ENCODE results near the gene STX1A.
A peak's percentile ranks its signal among the peaks of the same experiment; 100 is the strongest.

The STX1A gene

DNA sequence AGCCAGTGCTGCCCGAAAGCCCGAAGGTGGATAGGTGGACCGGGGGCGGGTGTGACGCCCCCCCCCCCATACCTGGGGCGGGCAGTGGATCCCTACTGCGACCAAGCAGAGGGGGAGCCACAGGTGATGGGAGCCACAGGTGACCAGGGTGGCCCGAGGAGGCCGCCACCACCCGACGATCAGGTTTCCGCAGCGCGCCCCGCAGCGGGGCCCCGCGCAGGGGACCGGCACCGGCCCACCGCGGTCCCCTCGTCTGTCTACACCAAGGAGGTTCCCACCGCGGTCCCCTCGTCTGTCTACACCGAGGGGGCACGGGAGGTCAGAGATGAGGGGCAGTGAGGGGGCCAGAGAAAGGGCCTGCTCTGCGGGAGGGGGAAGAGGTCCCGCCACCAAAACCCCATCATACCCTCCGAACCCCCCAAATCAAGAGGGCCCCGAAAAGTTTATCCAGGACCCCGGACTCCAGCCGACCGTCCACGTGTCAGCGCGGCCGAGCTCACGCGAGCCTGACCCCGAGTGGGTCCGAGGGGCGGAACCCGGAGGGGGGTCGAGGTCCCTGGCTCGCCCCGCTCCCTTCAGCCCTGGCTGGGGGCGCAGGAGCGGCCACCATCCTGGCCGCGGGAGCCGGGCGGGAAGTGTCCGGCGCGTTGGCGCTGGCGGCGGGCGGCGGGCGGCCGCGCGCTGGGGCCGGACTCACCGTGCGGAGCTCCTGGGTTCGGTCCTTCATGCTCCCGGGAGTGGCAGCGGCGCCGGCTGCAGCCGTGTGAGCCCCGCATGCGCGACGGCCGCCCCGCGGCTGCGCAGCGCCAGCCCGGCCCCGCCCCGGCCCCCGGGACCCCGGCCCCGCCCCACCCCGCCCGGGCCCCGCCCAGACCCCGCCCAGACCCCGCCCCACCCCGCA, at the start of gene STX1A:
TSS of gene STX1A (minus strand) at position 765 of the 901 bp plus-strand sequence. CDS start at position 727, 38 bp downstream.
- DNase-seq (ENCODE audit: low read depth in 2 of 2), result peak; percentile 60 to 65

- DNase-seq (ENCODE audit: low read depth in 2 of 2), result no peak
Observed at GRCh38 chr7:73768641-73769480, 49.4 kb upstream of the STX1A start.

DNA sequence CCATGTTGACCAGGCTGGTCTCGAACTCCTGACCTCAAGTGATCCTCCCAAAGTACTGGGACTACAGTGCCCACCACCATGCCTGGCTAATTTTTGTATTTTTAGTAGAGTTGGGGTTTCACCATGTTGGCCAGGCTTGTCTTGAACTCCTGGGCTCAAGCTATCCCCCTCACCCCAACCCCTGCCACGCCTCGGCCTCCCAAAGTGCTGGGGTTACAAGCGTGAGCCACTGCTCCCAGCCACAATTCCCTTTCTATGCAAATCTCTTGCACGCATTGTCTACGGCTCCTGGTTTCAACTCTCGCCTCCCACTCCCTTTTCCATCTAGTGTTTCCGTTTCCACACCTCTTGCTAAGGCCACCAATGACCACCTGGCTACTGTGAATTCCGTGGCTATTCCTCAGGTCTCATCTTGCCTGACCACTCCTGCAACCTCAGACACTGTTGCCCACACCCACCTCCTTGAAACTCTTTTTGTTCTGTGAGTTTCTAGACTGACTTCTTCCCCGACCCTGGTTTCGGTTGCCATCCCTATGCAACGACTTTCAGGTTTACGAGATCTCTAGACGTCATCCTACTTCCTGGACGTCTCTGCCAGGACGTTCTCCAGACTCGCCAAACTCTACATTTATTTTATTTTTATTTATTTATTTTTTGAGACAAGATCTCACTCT, 47.2 kb upstream of the STX1A start:
- no peak for DNase-seq (ENCODE audit: low read depth in 2 of 2)

- no peak for DNase-seq (ENCODE audit: low read depth in 2 of 2)
Observed at GRCh38 chr7:73762659-73762999, 43.2 kb upstream of the STX1A start.

GRCh38 chr7:73761854-73762658, 42.6 kb upstream of the STX1A start:
- DNase-seq (ENCODE audit: low read depth in 2 of 2), result no peak

GRCh38 chr7:73758581-73759138, 39.2 kb upstream of the STX1A start:
- DNase-seq (ENCODE audit: low read depth in 2 of 2), result no peak

GRCh38 chr7:73749931-73750776, 30.7 kb upstream of the STX1A start:
- DNase-seq (ENCODE audit: low read depth in 2 of 2), result no peak

GRCh38 chr7:73746378-73746777, 26.9 kb upstream of the STX1A start:
- no peak for DNase-seq (ENCODE audit: low read depth in 2 of 2)

DNA sequence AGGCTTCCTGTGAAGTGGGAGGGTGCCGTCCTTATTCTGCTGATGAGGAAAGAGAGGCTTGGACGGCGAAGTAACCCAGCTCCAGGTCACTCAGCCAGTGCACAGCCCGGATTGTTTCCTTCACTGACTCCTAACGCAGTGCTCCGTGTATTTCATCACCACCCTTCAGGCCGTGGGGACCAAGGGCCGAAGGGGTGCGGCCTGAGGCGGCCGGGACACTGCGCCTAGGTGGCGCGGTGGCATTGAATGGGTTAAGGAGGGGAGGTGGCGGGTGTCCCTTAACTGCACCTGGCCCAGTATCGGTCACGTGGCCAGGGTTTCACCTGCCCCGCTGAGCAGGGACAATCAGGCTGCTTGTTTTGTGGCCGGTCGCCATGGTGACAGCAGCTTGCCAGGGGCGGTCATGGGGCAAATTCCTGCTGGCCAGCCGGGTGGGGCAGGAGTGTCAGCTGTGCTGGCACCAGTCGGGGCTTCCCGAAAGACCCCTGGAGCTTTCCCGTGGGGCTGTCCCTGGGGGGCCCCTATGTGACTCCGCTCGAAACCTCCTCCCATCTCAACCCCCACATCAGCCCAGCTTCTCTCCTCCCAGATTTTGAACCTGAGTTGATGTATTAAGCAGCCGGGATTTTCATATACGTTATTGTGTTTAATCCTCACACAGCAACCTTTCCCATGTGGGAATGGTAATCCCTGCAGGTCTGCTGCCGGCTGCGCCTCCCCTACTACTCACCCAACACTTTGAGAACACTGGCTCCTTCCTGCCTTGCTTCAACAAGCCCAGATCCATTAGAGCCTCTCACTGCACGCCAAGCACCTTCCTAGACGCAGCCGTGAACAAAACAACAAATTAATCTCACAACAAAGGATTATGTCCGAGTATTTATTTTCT, 23.5 kb upstream of the STX1A start:
- no peak for DNase-seq (ENCODE audit: low read depth in 2 of 2)

GRCh38 chr7:73742338-73742752, 22.9 kb upstream of the STX1A start:
- DNase-seq (ENCODE audit: low read depth in 2 of 2), result no peak

GRCh38 chr7:73741600-73741999, 22.1 kb upstream of the STX1A start:
- DNase-seq (ENCODE audit: low read depth in 2 of 2), result no peak

GRCh38 chr7:73740771-73741170, 21.3 kb upstream of the STX1A start:
- no peak for DNase-seq (ENCODE audit: low read depth in 2 of 2)

GRCh38 chr7:73740212-73740611, 20.7 kb upstream of the STX1A start:
- no peak for DNase-seq (ENCODE audit: low read depth in 2 of 2)

DNA sequence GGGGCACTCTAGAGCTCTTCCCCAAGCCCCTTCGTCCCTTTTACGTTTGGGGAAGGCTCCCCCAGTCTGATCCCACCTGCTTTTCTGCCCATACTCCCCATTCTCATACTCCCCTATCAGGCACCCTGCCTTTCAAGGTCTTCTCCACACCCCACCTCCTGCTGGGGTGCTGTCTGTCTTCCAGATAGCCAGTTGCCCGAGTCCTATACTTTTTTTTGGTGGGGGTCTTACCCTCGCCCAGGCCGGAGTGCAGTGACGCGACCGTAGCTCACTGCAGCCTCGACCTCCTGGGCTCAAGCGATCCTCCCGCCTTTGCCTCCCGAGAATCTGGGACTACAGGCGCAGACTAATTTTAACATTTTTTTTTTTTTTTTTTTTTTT, 19.9 kb upstream of the STX1A start:
- DNase-seq (ENCODE audit: low read depth in 2 of 2), result no peak

GRCh38 chr7:73738612-73739386, 19.3 kb upstream of the STX1A start, which contains the start of gene ABHD11:
ABHD11 (minus strand) TSS chr7:73738802; CDS start chr7:73738770, 32 bp downstream.
- peak; percentile 99 to 100 for DNase-seq (ENCODE audit: low read depth in 2 of 2)

DNA sequence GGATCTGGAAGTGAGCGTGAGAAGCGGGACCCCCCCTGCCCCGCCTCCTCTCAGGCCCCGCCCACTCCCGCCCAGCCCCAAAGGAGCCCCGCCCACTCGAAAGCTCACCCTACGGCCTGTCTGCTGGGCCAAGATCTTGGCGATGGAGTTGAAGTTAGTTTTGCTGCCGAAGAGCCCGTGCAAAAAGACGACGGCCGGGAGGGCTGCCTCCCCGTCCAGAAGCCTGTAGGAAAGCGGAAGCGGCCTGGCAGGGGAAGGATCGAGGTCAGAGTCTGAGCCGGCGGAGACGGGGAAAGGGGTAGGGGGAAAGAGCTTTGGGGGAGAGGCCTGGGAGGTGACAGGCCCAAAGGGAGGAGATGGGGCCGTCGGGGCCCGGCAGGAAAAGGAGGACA, 18.7 kb upstream of the STX1A start:
- DNase-seq (ENCODE audit: low read depth in 2 of 2), result peak; percentile 55 to 66

DNA sequence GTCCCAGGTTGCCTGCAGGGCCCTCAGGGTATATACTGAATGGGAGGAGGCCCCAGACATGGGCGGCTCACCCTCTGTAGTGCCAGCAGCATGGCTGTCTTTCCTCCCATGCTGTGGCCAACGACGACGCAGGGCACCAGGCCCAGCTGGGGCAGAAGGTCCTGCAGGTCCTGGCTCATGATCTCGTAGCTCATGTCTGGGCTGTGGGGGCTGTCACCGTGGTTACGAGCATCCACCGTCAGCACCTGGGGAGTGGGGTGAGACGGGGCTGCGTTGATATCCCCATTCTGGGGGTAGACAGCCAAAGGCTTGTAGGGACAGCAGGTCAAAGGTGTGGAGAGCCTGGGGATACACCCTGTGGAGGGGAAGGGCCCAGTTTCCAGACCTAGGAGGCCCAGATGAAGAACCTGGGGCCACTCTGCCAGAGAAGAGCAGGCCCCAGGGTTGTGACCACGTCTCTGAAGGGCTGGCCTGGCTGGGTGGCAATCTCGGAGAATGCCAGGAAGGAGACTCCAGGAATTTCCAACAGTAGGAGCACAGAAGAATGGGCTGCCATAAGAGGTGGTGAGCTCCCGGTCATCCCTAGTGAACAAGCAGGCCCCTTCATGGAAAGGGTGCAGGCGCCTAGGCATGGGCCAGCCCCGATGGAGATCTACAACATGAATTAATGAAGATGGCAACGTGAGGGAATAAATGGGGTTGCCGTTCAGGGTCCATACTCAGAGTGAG, 18.2 kb upstream of the STX1A start:
- no peak for DNase-seq (ENCODE audit: low read depth in 2 of 2)

GRCh38 chr7:73736885-73737284, 17.4 kb upstream of the STX1A start:
- no peak for DNase-seq (ENCODE audit: low read depth in 2 of 2)

Data from stimulated activated CD4-positive, alpha-beta T cell treated with anti-CD3 and anti-CD28 coated beads, Interleukin-1b, Interleukin-23, amount 100 ng/mL, for 4 hours (primary cell).